Measurements from ENCODE around the gene UBAC2.

Gene UBAC2

GRCh38 chr13:99311748-99312492 lies 111.3 kb downstream of the UBAC2 start:
- Histone ChIP-seq H3K4me1 (ENCODE audit: control insufficient read depth, insufficient read depth, low read length, unreplicated experiment) (peaks cover 74% of the 10 kb centered on the region), H3K4me3 (ENCODE audit: low read depth, low read length) (no peak overlapping the region), H3K27me3 (ENCODE audit: insufficient read depth, low read length) (no peaks in the 10 kb centered on the region), H2AFZ (ENCODE audit: low read length, unreplicated experiment) (no peak overlapping the region), H3K36me3 (ENCODE audit: insufficient read depth, low read length) (peaks cover 3% of the 10 kb centered on the region; the same call in 1 of the 2 replicates), H3K27ac (ENCODE audit: low read depth, low read length) (peak overlapping the region; percentile 91), H3K79me2 (ENCODE audit: control insufficient read depth, insufficient read depth, low read length, unreplicated experiment) (peaks cover 3% of the 10 kb centered on the region)

- Histone ChIP-seq H2AFZ (ENCODE audit: low read length, unreplicated experiment) (no peak overlapping the region), H3K36me3 (ENCODE audit: insufficient read depth, low read length) (peaks cover 3% of the 10 kb centered on the region; the same call in 1 of the 2 replicates), H3K4me1 (ENCODE audit: control insufficient read depth, insufficient read depth, low read length, unreplicated experiment) (peaks cover 69% of the 10 kb centered on the region), H3K79me2 (ENCODE audit: control insufficient read depth, insufficient read depth, low read length, unreplicated experiment) (peaks cover 3% of the 10 kb centered on the region), H3K4me3 (ENCODE audit: low read depth, low read length) (no peak overlapping the region), H3K27me3 (ENCODE audit: insufficient read depth, low read length) (no peaks in the 10 kb centered on the region), H3K27ac (ENCODE audit: low read depth, low read length) (peak overlapping the region; percentile 91)
Measured at GRCh38 chr13:99312493-99312883, 111.8 kb downstream of the UBAC2 start.

- peak overlapping the region; percentile 91; the same call in 1 of the 2 replicates for H3K27ac ChIP-seq (ENCODE audit: low read depth, low read length)
- H3K79me2 ChIP-seq (ENCODE audit: control insufficient read depth, insufficient read depth, low read length, unreplicated experiment) = peaks cover 3% of the 10 kb centered on the region
Measured at GRCh38 chr13:99313501-99313900, 112.8 kb downstream of the UBAC2 start.

DNA sequence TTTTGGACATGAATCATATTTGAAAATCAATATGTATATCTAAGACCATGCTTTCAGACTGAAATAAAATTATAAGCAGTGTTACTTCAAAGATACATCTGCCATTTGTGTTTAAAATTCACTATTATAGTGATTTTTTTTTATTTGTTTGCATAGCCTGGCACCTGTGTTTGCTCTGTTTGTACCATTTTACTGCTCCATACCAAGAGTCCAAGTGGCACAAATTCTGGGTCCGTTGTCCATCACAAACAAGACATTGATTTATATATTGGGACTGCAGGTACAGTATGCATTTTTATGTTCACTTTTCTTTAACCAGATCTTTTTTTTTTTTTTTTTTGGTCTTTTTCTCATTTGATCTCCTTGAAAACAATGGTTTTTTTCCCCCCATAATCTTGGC lies 113.3 kb downstream of the UBAC2 start:
- H2AFZ ChIP-seq (ENCODE audit: low read length, unreplicated experiment) = no peak overlapping the region
- peak overlapping the region; percentile 91 for H3K27ac ChIP-seq (ENCODE audit: low read depth, low read length)
- peaks cover 3% of the 10 kb centered on the region for H3K79me2 ChIP-seq (ENCODE audit: control insufficient read depth, insufficient read depth, low read length, unreplicated experiment)
- H3K36me3 ChIP-seq (ENCODE audit: insufficient read depth, low read length) = peaks cover 3% of the 10 kb centered on the region; the same call in 1 of the 2 replicates
- H3K4me3 ChIP-seq (ENCODE audit: low read depth, low read length) = no peak overlapping the region
- H3K4me1 ChIP-seq (ENCODE audit: control insufficient read depth, insufficient read depth, low read length, unreplicated experiment) = peaks cover 54% of the 10 kb centered on the region
- no peaks in the 10 kb centered on the region for H3K27me3 ChIP-seq (ENCODE audit: insufficient read depth, low read length)

More at GRCh38 chr13:99313501-99313900, 112.8 kb downstream of the UBAC2 start:
- no peak overlapping the region for H2AFZ ChIP-seq (ENCODE audit: low read length, unreplicated experiment)
- H3K36me3 ChIP-seq (ENCODE audit: insufficient read depth, low read length) = peaks cover 3% of the 10 kb centered on the region; the same call in 1 of the 2 replicates
- peaks cover 59% of the 10 kb centered on the region for H3K4me1 ChIP-seq (ENCODE audit: control insufficient read depth, insufficient read depth, low read length, unreplicated experiment)
- H3K27me3 ChIP-seq (ENCODE audit: insufficient read depth, low read length) = no peaks in the 10 kb centered on the region
- H3K4me3 ChIP-seq (ENCODE audit: low read depth, low read length) = no peak overlapping the region

GRCh38 chr13:99314640-99315176 lies 114.1 kb downstream of the UBAC2 start:
- no peak overlapping the region for H3K4me3 ChIP-seq (ENCODE audit: low read depth, low read length)
- no peaks in the 10 kb centered on the region for H3K27me3 ChIP-seq (ENCODE audit: insufficient read depth, low read length)
- H3K79me2 ChIP-seq (ENCODE audit: control insufficient read depth, insufficient read depth, low read length, unreplicated experiment) = peaks cover 3% of the 10 kb centered on the region
- H3K4me1 ChIP-seq (ENCODE audit: control insufficient read depth, insufficient read depth, low read length, unreplicated experiment) = peaks cover 54% of the 10 kb centered on the region
- peaks cover 3% of the 10 kb centered on the region; the same call in 1 of the 2 replicates for H3K36me3 ChIP-seq (ENCODE audit: insufficient read depth, low read length)
- H3K27ac ChIP-seq (ENCODE audit: low read depth, low read length) = peak overlapping the region; percentile 91
- no peak overlapping the region for H2AFZ ChIP-seq (ENCODE audit: low read length, unreplicated experiment)

GRCh38 chr13:99315186-99315585 lies 114.5 kb downstream of the UBAC2 start:
- H3K4me1 ChIP-seq (ENCODE audit: control insufficient read depth, insufficient read depth, low read length, unreplicated experiment) = peaks cover 52% of the 10 kb centered on the region
- H3K79me2 ChIP-seq (ENCODE audit: control insufficient read depth, insufficient read depth, low read length, unreplicated experiment) = peaks cover 3% of the 10 kb centered on the region
- H3K4me3 ChIP-seq (ENCODE audit: low read depth, low read length) = no peak overlapping the region
- peaks cover 3% of the 10 kb centered on the region; the same call in 1 of the 2 replicates for H3K36me3 ChIP-seq (ENCODE audit: insufficient read depth, low read length)
- peak overlapping the region; percentile 91 for H3K27ac ChIP-seq (ENCODE audit: low read depth, low read length)
- H2AFZ ChIP-seq (ENCODE audit: low read length, unreplicated experiment) = no peak overlapping the region
- H3K27me3 ChIP-seq (ENCODE audit: insufficient read depth, low read length) = no peaks in the 10 kb centered on the region

DNA sequence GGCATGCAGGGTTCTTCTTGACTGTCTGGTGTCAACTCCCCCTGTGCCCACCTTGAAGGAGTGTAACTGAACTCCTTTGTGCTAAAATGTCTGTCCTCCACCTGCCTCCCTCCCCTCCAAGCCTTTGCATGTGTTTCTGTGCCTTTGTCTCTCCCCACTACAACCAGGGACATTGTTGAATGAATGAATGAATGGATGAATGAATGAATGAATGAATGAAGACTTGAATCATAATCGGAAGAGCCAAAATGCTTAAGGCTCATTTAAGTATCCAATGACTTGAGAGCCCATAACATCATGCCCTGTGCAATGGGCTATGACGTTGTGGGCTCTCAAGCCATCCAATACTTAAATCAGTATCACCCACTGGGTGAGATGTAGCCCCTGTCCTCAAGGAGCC lies 115.6 kb downstream of the UBAC2 start:
- Histone ChIP-seq H3K36me3 (ENCODE audit: insufficient read depth, low read length) (peaks cover 3% of the 10 kb centered on the region; the same call in 1 of the 2 replicates), H3K27ac (ENCODE audit: low read depth, low read length) (no peak overlapping the region), H3K27me3 (ENCODE audit: insufficient read depth, low read length) (no peaks in the 10 kb centered on the region), H3K4me1 (ENCODE audit: control insufficient read depth, insufficient read depth, low read length, unreplicated experiment) (peaks cover 51% of the 10 kb centered on the region), H3K79me2 (ENCODE audit: control insufficient read depth, insufficient read depth, low read length, unreplicated experiment) (peaks cover 3% of the 10 kb centered on the region), H2AFZ (ENCODE audit: low read length, unreplicated experiment) (no peak overlapping the region), H3K4me3 (ENCODE audit: low read depth, low read length) (no peak overlapping the region)

DNA sequence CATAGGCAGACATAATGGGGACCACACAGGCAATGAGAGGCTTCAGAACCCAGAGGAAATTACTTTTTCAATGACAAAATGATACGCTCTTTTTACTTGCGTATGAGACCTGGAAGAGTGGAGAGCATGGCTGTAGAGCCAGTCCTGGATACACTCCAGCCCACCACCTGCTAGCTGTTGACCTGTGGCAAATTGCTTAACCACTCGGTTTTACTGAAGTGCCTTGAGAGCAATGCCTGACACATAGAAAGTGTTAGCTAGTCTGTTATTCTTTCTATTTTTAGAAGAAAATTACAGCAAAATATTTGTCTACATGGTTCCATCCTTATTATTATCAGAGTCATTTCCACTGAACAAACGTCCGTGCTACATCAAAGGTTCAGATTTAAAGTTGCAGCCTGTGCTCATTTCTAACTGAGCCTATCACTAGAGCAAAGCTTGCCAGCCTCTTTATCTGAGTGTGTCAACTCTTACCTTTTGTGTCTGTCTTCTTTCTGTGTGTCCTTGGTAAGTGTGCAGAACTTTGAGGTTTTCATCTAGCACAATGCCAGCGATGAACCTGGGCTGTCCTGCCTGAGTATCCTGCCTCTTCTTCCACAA lies 116.1 kb downstream of the UBAC2 start:
- H3K36me3 ChIP-seq (ENCODE audit: insufficient read depth, low read length) = peaks cover 3% of the 10 kb centered on the region; the same call in 1 of the 2 replicates

GRCh38 chr13:99320693-99321481 lies 120.2 kb downstream of the UBAC2 start:
- H3K27ac ChIP-seq (ENCODE audit: low read depth, low read length) = peak overlapping the region; percentile 88
- no peak overlapping the region for H2AFZ ChIP-seq (ENCODE audit: low read length, unreplicated experiment)
- no peaks in the 10 kb centered on the region for H3K27me3 ChIP-seq (ENCODE audit: insufficient read depth, low read length)
- no peaks in the 10 kb centered on the region for H3K36me3 ChIP-seq (ENCODE audit: insufficient read depth, low read length)
- H3K4me3 ChIP-seq (ENCODE audit: low read depth, low read length) = no peak overlapping the region
- H3K79me2 ChIP-seq (ENCODE audit: control insufficient read depth, insufficient read depth, low read length, unreplicated experiment) = no peaks in the 10 kb centered on the region
- peaks cover 36% of the 10 kb centered on the region for H3K4me1 ChIP-seq (ENCODE audit: control insufficient read depth, insufficient read depth, low read length, unreplicated experiment)

More for the DNA sequence above, 116.1 kb downstream of the UBAC2 start:
- H3K4me3 ChIP-seq (ENCODE audit: low read depth, low read length) = no peak overlapping the region
- H3K4me1 ChIP-seq (ENCODE audit: control insufficient read depth, insufficient read depth, low read length, unreplicated experiment) = peaks cover 51% of the 10 kb centered on the region
- no peak overlapping the region for H3K27ac ChIP-seq (ENCODE audit: low read depth, low read length)
- peaks cover 3% of the 10 kb centered on the region for H3K79me2 ChIP-seq (ENCODE audit: control insufficient read depth, insufficient read depth, low read length, unreplicated experiment)
- H3K27me3 ChIP-seq (ENCODE audit: insufficient read depth, low read length) = no peaks in the 10 kb centered on the region
- no peak overlapping the region for H2AFZ ChIP-seq (ENCODE audit: low read length, unreplicated experiment)

- no peak overlapping the region for H3K4me3 ChIP-seq (ENCODE audit: low read depth, low read length)
- peak overlapping the region; percentile 88 for H3K27ac ChIP-seq (ENCODE audit: low read depth, low read length)
- H3K36me3 ChIP-seq (ENCODE audit: insufficient read depth, low read length) = no peaks in the 10 kb centered on the region
- H3K4me1 ChIP-seq (ENCODE audit: control insufficient read depth, insufficient read depth, low read length, unreplicated experiment) = peaks cover 36% of the 10 kb centered on the region
- H3K27me3 ChIP-seq (ENCODE audit: insufficient read depth, low read length) = no peaks in the 10 kb centered on the region
- H2AFZ ChIP-seq (ENCODE audit: low read length, unreplicated experiment) = no peak overlapping the region
- no peaks in the 10 kb centered on the region for H3K79me2 ChIP-seq (ENCODE audit: control insufficient read depth, insufficient read depth, low read length, unreplicated experiment)
Measured at GRCh38 chr13:99321709-99322108, 121.1 kb downstream of the UBAC2 start.
